ENCODE measurements around the gene HIC2. TPM values are rescaled to one million over a fixed set of nuclear protein-coding genes. Genes with fewer than 3 reads are reported as not detected.

HIC2 gene
- total RNA-seq, 4 donors from 2014 or later: 3.7 to 7.3 (median 5.4) TPM

DNA sequence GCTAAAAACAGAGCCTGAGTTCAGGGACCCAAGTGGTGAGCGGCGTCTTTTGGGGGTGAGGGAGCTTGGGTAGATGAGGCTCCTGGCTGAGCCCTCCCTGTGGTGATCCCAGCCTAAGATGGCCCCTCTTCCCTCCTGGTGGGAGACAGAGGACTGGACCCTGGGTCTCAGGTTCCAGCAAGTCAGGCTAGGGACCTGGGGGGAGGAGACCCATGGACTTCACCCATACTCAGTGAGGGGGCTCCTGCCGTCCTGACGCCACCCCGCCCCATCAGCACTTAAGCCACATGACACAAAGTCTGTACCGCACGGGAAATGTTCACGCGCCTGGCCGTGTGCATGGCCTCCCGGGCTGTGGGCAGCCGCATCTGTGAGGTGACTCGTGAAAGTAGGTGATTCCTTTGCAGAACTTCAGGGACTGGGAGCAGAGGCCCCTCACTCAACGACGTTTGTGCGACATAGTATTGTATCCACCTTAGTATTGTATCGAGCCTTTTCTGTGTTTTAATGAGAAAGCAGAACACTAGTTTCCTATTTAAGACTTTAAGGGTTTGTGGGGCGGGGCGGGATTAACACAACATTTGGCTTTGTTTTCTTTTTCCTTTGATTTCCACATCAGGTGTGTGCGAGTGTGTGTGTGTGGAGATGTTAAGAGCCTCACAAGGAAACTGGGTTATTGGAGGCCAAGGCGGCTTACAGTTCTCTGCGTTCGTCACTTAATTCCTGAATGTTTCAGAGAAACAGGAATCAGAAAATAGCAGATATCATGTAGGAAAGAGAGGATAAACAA is 31.7 kb downstream of the HIC2 start:
- no peaks in the 10 kb centered on the region for H3K27me3 ChIP-seq
- TF ChIP-seq, protein P1, sequence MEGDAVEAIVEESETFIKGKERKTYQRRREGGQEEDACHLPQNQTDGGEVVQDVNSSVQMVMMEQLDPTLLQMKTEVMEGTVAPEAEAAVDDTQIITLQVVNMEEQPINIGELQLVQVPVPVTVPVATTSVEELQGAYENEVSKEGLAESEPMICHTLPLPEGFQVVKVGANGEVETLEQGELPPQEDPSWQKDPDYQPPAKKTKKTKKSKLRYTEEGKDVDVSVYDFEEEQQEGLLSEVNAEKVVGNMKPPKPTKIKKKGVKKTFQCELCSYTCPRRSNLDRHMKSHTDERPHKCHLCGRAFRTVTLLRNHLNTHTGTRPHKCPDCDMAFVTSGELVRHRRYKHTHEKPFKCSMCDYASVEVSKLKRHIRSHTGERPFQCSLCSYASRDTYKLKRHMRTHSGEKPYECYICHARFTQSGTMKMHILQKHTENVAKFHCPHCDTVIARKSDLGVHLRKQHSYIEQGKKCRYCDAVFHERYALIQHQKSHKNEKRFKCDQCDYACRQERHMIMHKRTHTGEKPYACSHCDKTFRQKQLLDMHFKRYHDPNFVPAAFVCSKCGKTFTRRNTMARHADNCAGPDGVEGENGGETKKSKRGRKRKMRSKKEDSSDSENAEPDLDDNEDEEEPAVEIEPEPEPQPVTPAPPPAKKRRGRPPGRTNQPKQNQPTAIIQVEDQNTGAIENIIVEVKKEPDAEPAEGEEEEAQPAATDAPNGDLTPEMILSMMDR (IDR thresholded peaks at IDR 0.05): no peak
- TF ChIP-seq POLR2A (IDR thresholded peaks at IDR 0.05; ENCODE audit: low read depth) (no peak), EP300 (IDR thresholded peaks at IDR 0.05) (no peak), POLR2AphosphoS5 (IDR thresholded peaks at IDR 0.05) (no peak)
- H3K36me3 ChIP-seq: peaks cover 12 to 47% (median 32%) of the 10 kb centered on the region in 4 donors
- H3K4me3 ChIP-seq: no peak overlapping the region
- WGBS: 92% methylated on average over 23 of the region's 23 CpGs
- intact Hi-C loops (cut with DNase I): no loop called here
- DNase-seq (ENCODE audit: extremely low spot score): no peak
- H3K9me3 ChIP-seq: no peaks in the 10 kb centered on the region
- H3K4me1 ChIP-seq: no peaks in the 10 kb centered on the region
- no peak overlapping the region for H3K27ac ChIP-seq (replicated peaks in 1 of 4)

DNA sequence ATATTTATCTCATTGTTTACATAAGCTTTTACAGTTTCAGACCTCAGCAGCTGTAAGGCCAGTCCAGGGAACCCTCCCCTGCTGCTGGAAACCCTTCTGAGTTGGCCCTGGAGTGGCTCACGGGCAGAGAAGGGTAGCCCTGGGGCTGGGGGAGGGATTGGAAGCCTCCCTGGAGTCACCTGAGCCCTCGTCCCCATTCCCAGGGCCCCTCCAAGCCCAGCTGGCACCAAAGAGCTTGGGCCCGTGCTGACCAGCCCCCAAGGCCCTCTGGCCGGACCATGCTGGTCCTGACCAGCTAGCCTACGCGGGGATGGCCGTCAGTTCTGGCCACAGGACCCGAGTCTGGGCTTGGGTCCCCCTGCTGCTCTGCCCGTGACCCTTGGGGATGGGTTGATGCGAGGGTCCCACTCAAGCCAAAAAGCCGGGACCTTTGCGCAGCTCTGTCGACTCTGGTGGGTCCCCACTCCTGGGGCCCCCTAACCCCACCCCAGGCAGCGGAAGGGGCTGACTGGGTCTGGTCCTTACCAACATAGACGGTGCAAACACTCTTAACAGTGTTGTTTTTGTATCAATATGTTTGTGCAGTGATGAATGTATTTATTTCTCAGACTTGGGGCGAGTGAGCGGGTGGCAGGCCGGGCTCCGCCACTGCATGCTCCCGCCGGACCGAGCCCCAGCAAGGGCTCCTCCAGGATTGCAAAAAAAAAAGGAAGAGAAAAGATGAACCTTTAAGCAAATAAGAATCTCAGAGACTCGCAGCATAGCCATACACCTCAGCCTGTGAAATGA is 32.6 kb downstream of the HIC2 start:
- TF ChIP-seq, protein P1 (IDR thresholded peaks at IDR 0.05): no peak
- no peak for TF ChIP-seq POLR2A (IDR thresholded peaks at IDR 0.05; ENCODE audit: low read depth)
- TF ChIP-seq POLR2AphosphoS5 (IDR thresholded peaks at IDR 0.05): no peak
- TF ChIP-seq EP300 (IDR thresholded peaks at IDR 0.05): no peak
- Histone ChIP-seq H3K36me3 (peaks cover 8 to 39% (median 27%) of the 10 kb centered on the region in 4 donors), H3K27ac (replicated peaks in 1 of 4) (no peak overlapping the region), H3K4me3 (no peak overlapping the region), H3K4me1 (no peaks in the 10 kb centered on the region), H3K9me3 (no peaks in the 10 kb centered on the region), H3K27me3 (no peaks in the 10 kb centered on the region)
- 91% methylated on average over 13 of the region's 23 CpGs for WGBS
- DNase-seq (ENCODE audit: extremely low spot score): no peak
- intact Hi-C loops (cut with DNase I): no loop called here

DNA sequence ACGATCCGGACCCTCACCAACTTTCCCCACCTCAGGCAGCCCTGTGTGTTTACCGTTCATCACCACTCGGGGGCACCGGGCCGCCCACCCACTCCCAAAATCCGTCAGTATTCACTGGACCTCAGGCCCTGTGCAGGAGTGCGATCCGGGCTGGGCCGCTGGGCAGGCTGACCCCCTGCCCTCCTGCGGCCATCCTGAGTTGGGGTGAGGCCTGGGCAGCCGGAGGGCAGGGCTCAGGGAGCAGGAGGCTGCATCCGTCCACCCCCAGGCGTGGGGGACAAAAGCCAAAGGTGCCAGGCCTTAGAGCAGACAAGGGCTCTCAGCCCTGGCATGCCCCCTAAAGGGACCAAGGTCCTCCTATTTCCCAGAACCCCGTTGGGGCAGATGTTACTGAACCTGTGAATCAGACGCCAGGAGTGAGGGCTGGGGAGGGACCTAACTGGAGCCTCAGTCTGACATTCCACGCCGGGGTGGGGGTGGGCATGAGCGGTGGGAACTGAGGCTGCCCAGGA is 33.2 kb downstream of the HIC2 start:
- TF ChIP-seq POLR2AphosphoS5 (IDR thresholded peaks at IDR 0.05): no peak
- TF ChIP-seq POLR2A (IDR thresholded peaks at IDR 0.05; ENCODE audit: low read depth): no peak
- H3K27ac ChIP-seq (replicated peaks in 1 of 4): no peak overlapping the region
- H3K36me3 ChIP-seq: peaks cover 3 to 33% (median 21%) of the 10 kb centered on the region in 4 donors
- H3K27me3 ChIP-seq: no peaks in the 10 kb centered on the region
- no peaks in the 10 kb centered on the region for H3K9me3 ChIP-seq
- no peak overlapping the region for H3K4me3 ChIP-seq
- no peaks in the 10 kb centered on the region for H3K4me1 ChIP-seq
- WGBS: 84% methylated on average over 12 of the region's 19 CpGs
- no peak for DNase-seq (ENCODE audit: extremely low spot score)
- intact Hi-C loops (cut with DNase I): no loop called here

DNA sequence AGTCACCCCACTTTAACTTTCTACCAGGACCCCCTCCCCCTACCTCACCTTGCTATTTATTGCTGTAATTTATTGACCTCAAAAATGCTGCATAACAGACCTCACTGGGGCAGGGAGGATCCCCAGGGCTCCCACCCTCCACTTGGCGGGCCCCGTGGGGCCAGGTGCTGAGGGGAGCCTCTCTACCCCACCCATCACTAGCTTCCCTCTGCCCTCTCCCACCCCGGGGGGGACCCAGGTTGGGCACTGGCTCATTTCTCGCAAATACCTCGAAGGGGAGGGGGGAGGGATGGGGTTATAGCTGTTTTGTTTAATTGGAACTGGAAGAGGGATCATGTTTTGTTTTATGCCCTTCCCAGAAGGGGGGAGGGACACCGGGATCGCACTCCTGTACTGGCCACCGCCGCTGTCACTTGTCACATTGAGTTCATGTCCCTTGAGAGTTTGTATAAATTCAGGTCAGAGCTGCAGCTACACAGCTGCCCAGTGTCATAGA is 33.7 kb downstream of the HIC2 start:
- WGBS: 61% methylated on average over 9 of the region's 9 CpGs
- no peaks in the 10 kb centered on the region for H3K4me1 ChIP-seq
- H3K4me3 ChIP-seq: no peak overlapping the region
- intact Hi-C loops (cut with DNase I): no loop called here
- H3K27ac ChIP-seq (replicated peaks in 1 of 4): no peak overlapping the region
- peaks cover 0 to 27% (median 15%) of the 10 kb centered on the region in 4 donors for H3K36me3 ChIP-seq
- no peaks in the 10 kb centered on the region for H3K27me3 ChIP-seq
- no peaks in the 10 kb centered on the region for H3K9me3 ChIP-seq
- DNase-seq (ENCODE audit: extremely low spot score): no peak
- no peak for TF ChIP-seq EP300 (IDR thresholded peaks at IDR 0.05)
- no peak for TF ChIP-seq POLR2AphosphoS5 (IDR thresholded peaks at IDR 0.05)
- no peak for TF ChIP-seq POLR2A (IDR thresholded peaks at IDR 0.05; ENCODE audit: low read depth)
- TF ChIP-seq, protein P1 (IDR thresholded peaks at IDR 0.05): no peak

Measured in esophagus muscularis mucosa (tissue), 4 donors.